ENCODE results near the gene PTPRG.
"Not testable (repeated sequence)": the region's sequence is repeated elsewhere in the genome, so short reads cannot be mapped to it uniquely, and the experiment has no call there.

PTPRG gene

GRCh38 chr3:62022312-62022711, 460.9 kb downstream of the PTPRG start:
- in situ Hi-C loops (cut with HindIII; ENCODE audit: low pct_unique_long_range_greater_than_20kb, low sequenced_read_pairs), result no loop called here
- no peak for DNase-seq (ENCODE audit: low read depth in 1 of 2, low spot score in 1 of 2)
- no peak for TF ChIP-seq JUND (IDR thresholded peaks at IDR 0.05; ENCODE audit: low read depth)

GRCh38 chr3:62024882-62025281, 463.5 kb downstream of the PTPRG start:
- TF ChIP-seq JUND (IDR thresholded peaks at IDR 0.05; ENCODE audit: low read depth), result no peak
- in situ Hi-C loops (cut with HindIII; ENCODE audit: low pct_unique_long_range_greater_than_20kb, low sequenced_read_pairs), result no loop called here
- DNase-seq (ENCODE audit: low read depth in 1 of 2, low spot score in 1 of 2), result no peak

GRCh38 chr3:62025913-62026312, 464.5 kb downstream of the PTPRG start:
- in situ Hi-C loops (cut with HindIII; ENCODE audit: low pct_unique_long_range_greater_than_20kb, low sequenced_read_pairs), result no loop called here
- TF ChIP-seq JUND (IDR thresholded peaks at IDR 0.05; ENCODE audit: low read depth), result no peak
- DNase-seq (ENCODE audit: low read depth in 1 of 2, low spot score in 1 of 2), result no peak

GRCh38 chr3:62027241-62027640, 465.9 kb downstream of the PTPRG start:
- no peak for TF ChIP-seq JUND (IDR thresholded peaks at IDR 0.05; ENCODE audit: low read depth)
- in situ Hi-C loops (cut with HindIII; ENCODE audit: low pct_unique_long_range_greater_than_20kb, low sequenced_read_pairs), result no loop called here
- no peak for DNase-seq (ENCODE audit: low read depth in 1 of 2, low spot score in 1 of 2)

DNA sequence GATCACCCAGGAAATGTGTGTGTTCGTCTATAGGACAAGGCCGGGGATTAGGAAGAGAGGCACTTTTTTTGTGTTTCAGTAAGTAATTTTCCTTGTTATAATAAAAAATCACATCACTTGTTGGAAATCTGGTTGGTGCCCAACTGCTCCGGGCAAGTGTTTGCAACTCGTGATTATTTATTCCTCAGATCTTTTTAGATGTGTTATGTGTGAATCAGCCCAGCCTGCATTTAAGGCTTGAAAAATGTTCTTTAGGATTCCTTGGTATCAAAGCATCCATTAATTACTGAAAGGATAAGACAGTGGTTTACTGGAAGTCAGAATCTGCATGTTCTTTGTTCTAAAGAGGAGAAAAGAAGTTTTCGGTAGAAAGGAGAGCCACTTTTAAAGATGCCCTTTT, 466.4 kb downstream of the PTPRG start:
- in situ Hi-C loops (cut with HindIII; ENCODE audit: low pct_unique_long_range_greater_than_20kb, low sequenced_read_pairs), result no loop called here
- TF ChIP-seq JUND (IDR thresholded peaks at IDR 0.05; ENCODE audit: low read depth), result no peak
- DNase-seq (ENCODE audit: low read depth in 1 of 2, low spot score in 1 of 2), result no peak

- no peak for TF ChIP-seq JUND (IDR thresholded peaks at IDR 0.05; ENCODE audit: low read depth)
- in situ Hi-C loops (cut with HindIII; ENCODE audit: low pct_unique_long_range_greater_than_20kb, low sequenced_read_pairs), result no loop called here
- DNase-seq (ENCODE audit: low read depth in 1 of 2, low spot score in 1 of 2), result no peak
These were observed 466.9 kb downstream of the PTPRG start for GRCh38 chr3:62028236-62028635.

GRCh38 chr3:62032738-62033137, 471.4 kb downstream of the PTPRG start:
- no peak for DNase-seq (ENCODE audit: low read depth in 1 of 2, low spot score in 1 of 2)
- in situ Hi-C loops (cut with HindIII; ENCODE audit: low pct_unique_long_range_greater_than_20kb, low sequenced_read_pairs), result no loop called here
- no peak for TF ChIP-seq JUND (IDR thresholded peaks at IDR 0.05; ENCODE audit: low read depth)

- in situ Hi-C loops (cut with HindIII; ENCODE audit: low pct_unique_long_range_greater_than_20kb, low sequenced_read_pairs), result no loop called here
- DNase-seq (ENCODE audit: low read depth in 1 of 2, low spot score in 1 of 2), result no peak
- no peak for TF ChIP-seq JUND (IDR thresholded peaks at IDR 0.05; ENCODE audit: low read depth)
These were observed 474.2 kb downstream of the PTPRG start for GRCh38 chr3:62035402-62036057.

DNA sequence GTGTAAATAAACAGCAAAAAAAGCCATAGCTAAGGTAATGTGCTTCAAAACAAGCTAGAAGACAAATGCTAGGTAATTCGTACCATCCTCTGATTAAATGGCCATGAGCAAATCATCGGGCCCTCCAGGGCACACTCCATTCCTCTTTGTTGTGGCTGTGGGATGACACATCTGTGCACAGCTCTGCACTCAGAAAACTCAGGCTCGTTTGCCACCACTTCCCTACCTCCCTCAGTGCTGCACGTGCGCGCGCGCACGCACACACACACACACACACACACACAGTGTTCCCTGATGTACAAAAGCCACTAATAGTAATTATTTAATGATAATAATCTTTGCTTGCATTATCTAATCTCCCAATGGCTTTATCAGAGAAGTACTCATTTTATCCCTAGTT, 475.4 kb downstream of the PTPRG start:
- in situ Hi-C loops (cut with HindIII; ENCODE audit: low pct_unique_long_range_greater_than_20kb, low sequenced_read_pairs), result no loop called here
- no peak for DNase-seq (ENCODE audit: low read depth in 1 of 2, low spot score in 1 of 2)
- TF ChIP-seq JUND (IDR thresholded peaks at IDR 0.05; ENCODE audit: low read depth), result no peak

DNA sequence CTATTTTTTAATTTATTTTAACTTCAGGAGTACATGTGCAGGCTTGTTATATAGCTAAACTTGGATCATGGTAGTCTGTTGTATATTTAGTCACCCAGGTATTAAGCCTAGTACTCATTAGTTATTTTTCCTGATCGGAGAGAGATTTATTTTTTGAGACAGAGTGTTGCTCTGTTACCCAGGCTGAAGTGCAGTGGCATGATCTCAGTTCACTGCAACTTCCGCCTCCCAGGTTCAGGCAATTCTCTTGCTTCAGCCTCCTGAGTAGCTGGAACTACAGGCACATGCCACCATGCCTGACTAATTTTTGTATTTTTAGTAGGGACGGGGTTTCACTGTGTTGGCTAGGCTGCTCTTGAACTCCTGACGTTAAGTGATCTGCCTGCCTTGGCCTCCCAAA, 477.4 kb downstream of the PTPRG start:
- in situ Hi-C loops (cut with HindIII; ENCODE audit: low pct_unique_long_range_greater_than_20kb, low sequenced_read_pairs); DNase-seq (ENCODE audit: low read depth in 1 of 2, low spot score in 1 of 2): not testable (repeated sequence)

DNA sequence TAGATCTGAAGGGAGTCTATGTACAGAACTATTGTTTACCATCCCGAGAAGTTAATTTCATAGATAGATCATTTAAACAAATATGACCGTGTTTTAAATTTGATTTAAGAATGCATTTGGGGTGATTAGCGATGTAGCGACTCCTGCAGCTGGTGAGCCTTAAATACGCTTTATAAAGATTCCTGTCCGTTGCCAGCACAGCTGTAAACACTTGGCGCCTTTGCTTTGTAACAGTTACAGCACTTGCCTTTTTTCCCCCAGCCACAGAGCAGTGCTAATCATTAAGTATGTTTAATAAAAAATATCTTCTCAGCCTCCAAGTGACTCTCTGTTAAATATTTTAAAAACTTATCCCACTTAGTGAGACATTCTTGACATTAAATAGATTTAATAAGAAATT, 478.2 kb downstream of the PTPRG start:
- no peak for TF ChIP-seq JUND (IDR thresholded peaks at IDR 0.05; ENCODE audit: low read depth)
- DNase-seq (ENCODE audit: low read depth in 1 of 2, low spot score in 1 of 2), result no peak
- in situ Hi-C loops (cut with HindIII; ENCODE audit: low pct_unique_long_range_greater_than_20kb, low sequenced_read_pairs), result no loop called here

- TF ChIP-seq JUND (IDR thresholded peaks at IDR 0.05; ENCODE audit: low read depth), result no peak
- no peak for DNase-seq (ENCODE audit: low read depth in 1 of 2, low spot score in 1 of 2)
- in situ Hi-C loops (cut with HindIII; ENCODE audit: low pct_unique_long_range_greater_than_20kb, low sequenced_read_pairs), result no loop called here
These were observed 480.3 kb downstream of the PTPRG start for GRCh38 chr3:62041681-62042080.

DNA sequence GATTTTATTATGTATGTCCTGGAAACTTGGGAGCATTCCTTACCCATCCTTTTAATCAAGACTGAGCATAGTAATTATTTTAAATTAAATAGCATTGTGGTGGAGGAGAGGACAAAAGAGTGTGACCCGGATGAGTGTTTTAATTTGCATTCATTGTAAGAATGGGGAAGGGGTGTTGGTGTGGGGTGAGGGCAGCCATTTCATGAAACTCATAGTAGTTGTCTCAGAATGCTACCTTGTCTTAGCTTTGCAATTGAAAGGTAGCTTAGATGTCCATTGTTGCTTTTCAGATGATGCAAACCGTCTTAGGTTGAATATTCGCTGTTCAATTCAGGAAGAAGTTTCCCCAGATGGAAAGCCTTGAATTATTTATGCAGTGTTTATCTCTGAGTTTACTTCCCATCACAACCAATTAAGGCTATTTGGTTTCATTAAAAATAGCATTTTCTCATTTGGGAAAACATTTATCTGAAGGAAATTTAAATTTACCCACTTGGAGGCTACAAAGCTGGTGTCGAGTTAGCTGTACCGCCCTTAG, 483.6 kb downstream of the PTPRG start:
- no peak for DNase-seq (ENCODE audit: low read depth in 1 of 2, low spot score in 1 of 2)
- no peak for TF ChIP-seq JUND (IDR thresholded peaks at IDR 0.05; ENCODE audit: low read depth)
- in situ Hi-C loops (cut with HindIII; ENCODE audit: low pct_unique_long_range_greater_than_20kb, low sequenced_read_pairs), result no loop called here

DNA sequence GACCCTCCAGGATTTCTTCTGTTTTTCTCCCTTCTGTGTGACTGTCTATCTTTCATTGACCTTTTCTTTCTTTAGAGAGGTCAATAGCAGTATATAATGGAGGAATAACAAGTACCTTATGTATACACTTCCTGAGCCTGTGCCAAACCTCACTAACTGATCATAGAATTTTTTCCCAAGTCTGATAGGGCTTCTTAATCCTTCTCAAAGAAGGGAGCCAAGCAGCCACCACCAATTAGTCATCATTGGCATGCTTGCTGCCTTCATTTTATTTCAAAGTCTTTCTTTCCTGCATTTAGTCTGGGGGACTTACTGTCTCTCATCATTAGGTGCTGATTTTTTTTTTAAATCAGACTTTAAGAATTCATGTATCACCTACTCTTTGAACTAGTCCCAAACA, 485.0 kb downstream of the PTPRG start:
- in situ Hi-C loops (cut with HindIII; ENCODE audit: low pct_unique_long_range_greater_than_20kb, low sequenced_read_pairs), result no loop called here
- TF ChIP-seq JUND (IDR thresholded peaks at IDR 0.05; ENCODE audit: low read depth), result no peak
- no peak for DNase-seq (ENCODE audit: low read depth in 1 of 2, low spot score in 1 of 2)

Data from T47D (cell line).